Fibroblast of lung (primary cell): Measurements from ENCODE around the gene C3orf33.

ENCODE experiments used
- EZH2 ChIP-seq: IDR thresholded peaks from 2 replicates; pipeline ENCODE4 v1.5.1; 2012; ENCODE audit warnings: low read length, control low read depth, mild to moderate bottlenecking; ENCODE audit errors: missing control alignments
- TF ChIP-seq, protein P1 (sequence below), 2 donors: IDR thresholded peaks in 1 of 2; conservative IDR thresholded peaks in 1 of 2; 1 replicate in 1 of 2; 2 replicates in 1 of 2; pipeline ENCODE4 v1.5.1; 2011 to 2012; ENCODE audit warnings: low read length in 2 of 2, control low read depth in 1 of 2, inconsistent platforms in 1 of 2, low read depth in 1 of 2, mild to moderate bottlenecking in 1 of 2

DNA sequence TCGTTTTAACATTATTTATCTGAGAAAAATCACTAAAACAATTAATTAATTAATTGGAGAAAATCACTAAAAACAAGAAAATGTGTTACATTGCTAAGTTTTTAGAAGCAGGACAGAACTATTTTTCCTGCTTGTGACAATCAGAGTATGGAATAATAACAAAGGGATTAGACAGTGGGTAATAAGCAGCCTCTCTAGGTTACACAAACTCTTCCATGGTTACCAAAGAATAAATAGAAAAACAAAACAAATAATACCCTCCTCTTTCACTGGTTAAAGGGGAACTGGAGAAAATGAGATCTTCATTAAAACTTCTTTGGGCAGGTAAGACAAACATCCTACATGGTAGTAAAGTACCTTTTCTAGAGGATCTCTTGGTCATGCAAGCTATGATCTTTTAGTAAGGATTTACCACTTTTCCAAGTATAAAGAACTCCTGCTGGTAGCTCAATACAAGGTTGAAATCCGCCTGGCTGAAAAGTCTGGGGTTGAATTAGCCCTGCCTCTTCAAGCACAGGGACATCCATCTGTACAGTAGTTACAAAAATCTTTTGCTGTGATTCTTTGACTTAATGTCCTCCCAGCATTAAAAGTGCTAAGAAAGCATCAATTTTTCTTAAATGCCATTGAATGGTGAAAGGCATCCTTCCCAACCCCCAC lies 58.7 kb downstream of the C3orf33 start:
- TF ChIP-seq, protein P1, sequence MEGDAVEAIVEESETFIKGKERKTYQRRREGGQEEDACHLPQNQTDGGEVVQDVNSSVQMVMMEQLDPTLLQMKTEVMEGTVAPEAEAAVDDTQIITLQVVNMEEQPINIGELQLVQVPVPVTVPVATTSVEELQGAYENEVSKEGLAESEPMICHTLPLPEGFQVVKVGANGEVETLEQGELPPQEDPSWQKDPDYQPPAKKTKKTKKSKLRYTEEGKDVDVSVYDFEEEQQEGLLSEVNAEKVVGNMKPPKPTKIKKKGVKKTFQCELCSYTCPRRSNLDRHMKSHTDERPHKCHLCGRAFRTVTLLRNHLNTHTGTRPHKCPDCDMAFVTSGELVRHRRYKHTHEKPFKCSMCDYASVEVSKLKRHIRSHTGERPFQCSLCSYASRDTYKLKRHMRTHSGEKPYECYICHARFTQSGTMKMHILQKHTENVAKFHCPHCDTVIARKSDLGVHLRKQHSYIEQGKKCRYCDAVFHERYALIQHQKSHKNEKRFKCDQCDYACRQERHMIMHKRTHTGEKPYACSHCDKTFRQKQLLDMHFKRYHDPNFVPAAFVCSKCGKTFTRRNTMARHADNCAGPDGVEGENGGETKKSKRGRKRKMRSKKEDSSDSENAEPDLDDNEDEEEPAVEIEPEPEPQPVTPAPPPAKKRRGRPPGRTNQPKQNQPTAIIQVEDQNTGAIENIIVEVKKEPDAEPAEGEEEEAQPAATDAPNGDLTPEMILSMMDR (conservative IDR thresholded peaks at IDR 0.05 in 1 of 2, IDR thresholded peaks at IDR 0.05 in 1 of 2; ENCODE audit: low read depth in 1 of 2, low read length in 2 of 2), result no peak
- TF ChIP-seq EZH2, result no peak
